ENCODE data around the gene CFAP46. TPM values are rescaled to one million over a fixed set of nuclear protein-coding genes. Genes with fewer than 3 reads are reported as not detected.

Gene CFAP46
- total and polyA plus RNA-seq, 2 donors (not counting 1 experiment from before 2014, with no cell fraction given) = 0.07 TPM; not detected in 1

DNA sequence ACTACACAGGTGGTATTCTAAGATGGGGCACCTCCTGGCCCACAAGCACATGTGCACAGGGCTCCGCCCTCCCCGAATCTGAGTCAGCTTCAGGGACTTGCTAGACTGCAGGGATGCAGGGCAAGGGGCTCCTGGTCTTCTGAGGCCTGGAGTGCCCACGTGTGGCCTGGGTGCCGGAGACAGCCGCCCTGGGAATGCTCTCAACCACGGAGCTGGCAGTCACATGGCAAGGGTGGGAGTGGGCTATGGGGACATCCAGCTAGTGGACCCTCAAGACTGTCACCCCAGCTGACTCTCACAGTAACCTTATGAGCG is 42.7 kb downstream of the CFAP46 start:
- CTCF ChIA-PET = interaction anchor here (1.0 kb wide), 1 partner anchor 244 kb away, joined by 3 read pairs; no protein-coding TSS in a partner anchor
- TF ChIP-seq, protein P1, sequence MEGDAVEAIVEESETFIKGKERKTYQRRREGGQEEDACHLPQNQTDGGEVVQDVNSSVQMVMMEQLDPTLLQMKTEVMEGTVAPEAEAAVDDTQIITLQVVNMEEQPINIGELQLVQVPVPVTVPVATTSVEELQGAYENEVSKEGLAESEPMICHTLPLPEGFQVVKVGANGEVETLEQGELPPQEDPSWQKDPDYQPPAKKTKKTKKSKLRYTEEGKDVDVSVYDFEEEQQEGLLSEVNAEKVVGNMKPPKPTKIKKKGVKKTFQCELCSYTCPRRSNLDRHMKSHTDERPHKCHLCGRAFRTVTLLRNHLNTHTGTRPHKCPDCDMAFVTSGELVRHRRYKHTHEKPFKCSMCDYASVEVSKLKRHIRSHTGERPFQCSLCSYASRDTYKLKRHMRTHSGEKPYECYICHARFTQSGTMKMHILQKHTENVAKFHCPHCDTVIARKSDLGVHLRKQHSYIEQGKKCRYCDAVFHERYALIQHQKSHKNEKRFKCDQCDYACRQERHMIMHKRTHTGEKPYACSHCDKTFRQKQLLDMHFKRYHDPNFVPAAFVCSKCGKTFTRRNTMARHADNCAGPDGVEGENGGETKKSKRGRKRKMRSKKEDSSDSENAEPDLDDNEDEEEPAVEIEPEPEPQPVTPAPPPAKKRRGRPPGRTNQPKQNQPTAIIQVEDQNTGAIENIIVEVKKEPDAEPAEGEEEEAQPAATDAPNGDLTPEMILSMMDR (IDR thresholded peaks at IDR 0.05) = no peak
- no peak for TF ChIP-seq EZH2 (IDR thresholded peaks at IDR 0.05; ENCODE audit: borderline replicate concordance, insufficient read depth, low read depth, low read length, poor library complexity, severe bottlenecking)
- WGBS (ENCODE audit: insufficient coverage) = 97% methylated on average over 5 of the region's 7 CpGs

DNA sequence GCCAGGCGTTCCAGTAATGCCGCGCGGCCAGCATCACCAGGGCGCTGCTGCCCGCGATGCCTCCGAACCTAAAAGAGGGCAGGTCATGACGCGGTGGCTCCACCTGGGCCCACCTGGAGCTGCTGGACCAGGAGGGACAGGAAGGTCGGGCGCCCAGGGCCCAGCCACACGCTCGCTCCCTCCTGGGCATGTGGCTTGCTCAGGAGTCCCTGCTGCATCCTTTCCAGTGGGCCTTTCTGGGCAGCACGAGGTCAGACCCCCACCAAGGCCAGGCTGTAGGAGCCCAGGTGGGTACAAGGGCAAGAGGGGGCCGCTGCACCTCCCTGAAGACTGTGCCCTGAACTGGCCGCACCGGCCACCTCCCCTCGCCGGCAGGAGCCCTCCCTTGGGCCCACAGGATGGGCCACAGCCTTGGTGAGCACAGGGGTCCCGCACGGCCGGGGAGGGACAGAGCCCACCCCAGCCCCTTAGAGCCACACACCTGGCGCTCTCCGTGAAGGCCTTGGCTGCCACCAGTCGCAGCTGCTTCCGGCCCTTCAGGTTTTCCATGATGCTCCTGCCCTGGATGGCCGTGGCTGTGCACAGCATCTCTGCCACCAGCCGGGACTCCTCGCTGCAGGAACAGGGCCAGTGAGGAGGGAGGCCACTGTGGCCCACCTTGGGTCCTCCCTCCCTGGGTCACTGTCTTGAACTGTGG is 43.2 kb downstream of the CFAP46 start:
- no peak for ATAC-seq (ENCODE audit: low read depth)
- CTCF ChIA-PET = no interaction called here

More for the DNA sequence above, 42.7 kb downstream of the CFAP46 start:
- Histone ChIP-seq H3K9ac (ENCODE audit: low read length) (no peak overlapping the region), H3K36me3 (replicated peaks in 1 of 2; ENCODE audit: control extremely low read depth in 1 of 2, control insufficient read depth in 1 of 2, extremely low read depth in 1 of 2, insufficient read depth in 2 of 2, low read length in 1 of 2) (no peaks in the 10 kb centered on the region), H3K4me3 (ENCODE audit: control extremely low read depth in 1 of 5, extremely low read depth in 1 of 5, insufficient read depth in 1 of 5, low read depth in 2 of 5, low read length in 4 of 5) (no peak overlapping the region), H4K20me1 (ENCODE audit: control insufficient read depth, insufficient read depth, low read length, poor library complexity, severe bottlenecking) (no peaks in the 10 kb centered on the region), H3K4me2 (replicated peaks; ENCODE audit: low read depth, low read length, poor library complexity, severe bottlenecking) (no peak overlapping the region), H3K4me1 (ENCODE audit: control insufficient read depth in 2 of 2, insufficient read depth in 2 of 2, low read length in 2 of 2) (no peaks in the 10 kb centered on the region), H2AFZ (ENCODE audit: insufficient read depth, low read depth, low read length, poor library complexity, severe bottlenecking) (no peak overlapping the region), H3K27me3 (replicated peaks in 1 of 4; ENCODE audit: control extremely low read depth in 1 of 4, control insufficient read depth in 3 of 4, insufficient read depth in 4 of 4, low read length in 3 of 4) (peaks cover 0 to 3% (median 0%) of the 10 kb centered on the region in 4 experiments), H3K9me3 (ENCODE audit: control extremely low read depth in 1 of 3, control insufficient read depth in 2 of 3, insufficient read depth in 1 of 3, low read length in 2 of 3) (peaks cover 0 to 20% (median 2%) of the 10 kb centered on the region in 3 donors), H3K79me2 (ENCODE audit: control insufficient read depth, insufficient read depth, low read length) (no peaks in the 10 kb centered on the region), H3K27ac (ENCODE audit: low read length in 2 of 2) (no peak overlapping the region)
- no peak overlapping the region for H3K27ac Mint-ChIP-seq
- POLR2A ChIA-PET = no interaction called here
- peaks cover 6% of the 10 kb centered on the region for H3K9me3 Mint-ChIP-seq (ENCODE audit: insufficient read depth)
- intact Hi-C loops (cut with micrococcal nuclease) = no loop called here
- no peak overlapping the region for H3K4me3 Mint-ChIP-seq
- H3K27me3 Mint-ChIP-seq = peaks cover 29% of the 10 kb centered on the region
- no peak for DNase-seq
- no peaks in the 10 kb centered on the region for H3K4me1 Mint-ChIP-seq
- no peak for ATAC-seq (ENCODE audit: low read depth)

More for the DNA sequence above, 43.2 kb downstream of the CFAP46 start:
- intact Hi-C loops (cut with micrococcal nuclease) = no loop called here
- H3K36me3 ChIP-seq (replicated peaks in 1 of 2; ENCODE audit: control extremely low read depth in 1 of 2, control insufficient read depth in 1 of 2, extremely low read depth in 1 of 2, insufficient read depth in 2 of 2, low read length in 1 of 2) = no peaks in the 10 kb centered on the region
- DNase-seq = no peak
- TF ChIP-seq, protein P1 (IDR thresholded peaks at IDR 0.05) = no peak
- no peak for TF ChIP-seq EZH2 (IDR thresholded peaks at IDR 0.05; ENCODE audit: borderline replicate concordance, insufficient read depth, low read depth, low read length, poor library complexity, severe bottlenecking)
- Mint-ChIP-seq H3K27ac (no peak overlapping the region), H3K4me3 (no peak overlapping the region), H3K4me1 (no peaks in the 10 kb centered on the region), H3K9me3 (ENCODE audit: insufficient read depth) (peaks cover 6% of the 10 kb centered on the region), H3K27me3 (peaks cover 32% of the 10 kb centered on the region)
- H3K9me3 ChIP-seq (ENCODE audit: control extremely low read depth in 1 of 3, control insufficient read depth in 2 of 3, insufficient read depth in 1 of 3, low read length in 2 of 3) = peaks cover 0 to 14% (median 2%) of the 10 kb centered on the region in 3 donors
- no peak overlapping the region for H2AFZ ChIP-seq (ENCODE audit: insufficient read depth, low read depth, low read length, poor library complexity, severe bottlenecking)
- no peak overlapping the region for H3K27ac ChIP-seq (ENCODE audit: low read length in 2 of 2)
- no peaks in the 10 kb centered on the region for H4K20me1 ChIP-seq (ENCODE audit: control insufficient read depth, insufficient read depth, low read length, poor library complexity, severe bottlenecking)
- H3K4me3 ChIP-seq (ENCODE audit: control extremely low read depth in 1 of 5, extremely low read depth in 1 of 5, insufficient read depth in 1 of 5, low read depth in 2 of 5, low read length in 4 of 5) = no peak overlapping the region
- no peak overlapping the region for H3K4me2 ChIP-seq (replicated peaks; ENCODE audit: low read depth, low read length, poor library complexity, severe bottlenecking)
- peaks cover 0 to 3% (median under 1%) of the 10 kb centered on the region in 4 experiments for H3K27me3 ChIP-seq (replicated peaks in 1 of 4; ENCODE audit: control extremely low read depth in 1 of 4, control insufficient read depth in 3 of 4, insufficient read depth in 4 of 4, low read length in 3 of 4)
- no peaks in the 10 kb centered on the region for H3K79me2 ChIP-seq (ENCODE audit: control insufficient read depth, insufficient read depth, low read length)
- POLR2A ChIA-PET = no interaction called here
- WGBS (ENCODE audit: insufficient coverage) = 94% methylated on average over 30 of the region's 30 CpGs
- H3K9ac ChIP-seq (ENCODE audit: low read length) = no peak overlapping the region
- no peaks in the 10 kb centered on the region for H3K4me1 ChIP-seq (ENCODE audit: control insufficient read depth in 2 of 2, insufficient read depth in 2 of 2, low read length in 2 of 2)
